ENCODE data around the gene PDYN.

Gene PDYN

DNA sequence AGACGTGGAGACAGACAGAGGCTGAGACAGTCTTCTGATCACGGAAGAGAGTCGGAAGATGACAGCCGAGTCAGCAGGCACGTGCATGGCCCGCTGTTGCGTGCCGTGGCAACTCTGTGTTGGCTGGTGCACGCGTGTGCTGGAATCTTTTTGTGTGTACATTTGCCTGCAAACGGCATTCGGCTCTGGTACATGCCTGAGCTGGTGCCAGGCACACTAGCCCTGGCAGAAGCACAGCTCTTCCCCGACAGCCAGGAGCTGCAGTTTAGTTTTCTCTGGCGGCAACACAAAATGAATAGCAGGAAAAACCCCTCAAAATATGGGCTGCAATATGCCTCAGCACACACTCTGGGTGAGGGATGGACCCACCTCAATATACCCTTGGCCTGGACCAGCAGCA is 769 bp upstream of the PDYN start:
- DNase-seq = no peak
- no peak for ATAC-seq

DNA sequence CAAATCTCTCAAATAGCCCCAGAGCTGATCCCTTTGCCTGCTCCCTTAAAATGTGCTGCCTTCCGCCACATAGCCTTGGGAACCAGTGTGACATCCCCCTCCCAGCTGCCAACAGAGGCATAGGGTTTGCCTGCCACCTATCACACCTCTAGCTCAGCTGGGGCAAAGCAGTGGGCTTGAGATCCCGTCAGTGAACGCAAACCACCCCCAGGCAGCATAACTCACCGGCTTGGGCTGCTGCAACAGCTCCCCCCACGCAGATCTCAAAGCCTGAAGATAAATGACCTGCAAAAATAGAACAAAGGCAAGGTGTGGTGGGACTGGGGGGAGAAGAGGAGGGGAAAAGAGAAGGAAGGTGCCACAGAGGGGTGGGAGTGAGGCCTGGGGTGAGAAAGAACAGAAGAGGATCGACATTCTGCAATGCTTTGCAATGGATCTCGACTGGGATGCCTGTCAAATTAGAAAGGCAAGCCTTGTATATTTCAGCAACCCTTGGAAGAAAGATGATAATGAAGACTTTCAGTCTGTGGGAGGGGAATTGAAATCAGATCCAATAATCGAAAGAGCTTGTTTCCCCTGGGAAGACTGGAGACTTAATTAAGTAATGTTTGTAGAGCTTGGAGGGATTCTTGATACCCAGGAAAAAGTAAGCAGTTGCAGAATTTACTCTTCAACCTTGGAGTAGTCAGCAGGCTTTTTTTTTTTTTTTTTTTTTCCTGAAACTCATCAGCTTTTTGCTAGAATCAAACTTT is 1.3 kb downstream of the PDYN start:
- DNase-seq (no peak), ATAC-seq (no peak)

DNA sequence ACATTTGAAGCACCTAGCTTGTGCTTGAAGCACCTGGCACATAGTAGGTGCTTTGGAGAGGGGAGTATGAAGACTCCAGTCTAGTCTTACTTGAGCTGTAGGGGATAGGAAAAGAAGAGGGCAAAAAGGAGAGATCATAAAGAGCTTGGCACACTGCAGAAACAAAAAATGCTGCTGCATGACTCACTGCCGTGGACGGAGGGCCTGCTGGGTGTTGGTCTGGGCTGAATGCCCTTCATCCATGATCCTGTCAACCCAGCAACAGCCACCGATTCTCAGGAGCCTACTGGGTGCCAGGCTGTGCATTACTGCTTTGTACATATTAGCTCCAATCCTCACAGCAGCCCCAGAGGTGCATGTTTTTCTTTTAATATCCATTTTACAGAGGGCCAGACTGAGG is 6.0 kb downstream of the PDYN start:
- DNase-seq = no peak
- ATAC-seq = no peak

DNA sequence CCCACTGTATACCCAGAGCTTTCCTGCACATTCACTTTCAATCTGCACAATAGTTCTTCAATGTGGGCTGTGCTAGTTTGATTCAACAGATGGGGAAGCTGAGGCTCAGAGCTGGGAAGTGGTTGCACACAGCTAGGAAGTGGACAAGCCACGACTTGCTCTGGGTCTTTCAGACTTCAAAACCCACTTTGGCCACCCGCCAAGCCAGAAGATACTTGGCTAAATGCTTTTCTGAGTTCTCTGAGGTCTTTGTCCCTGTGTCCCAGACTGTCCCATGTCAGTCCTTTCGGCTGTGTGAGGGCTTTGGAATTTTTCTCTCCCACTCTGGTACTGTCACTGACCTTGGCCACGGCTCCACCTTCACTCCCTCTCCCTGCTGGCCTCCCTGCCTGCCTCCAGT is 10.6 kb downstream of the PDYN start:
- ATAC-seq (no peak), DNase-seq (no peak)

DNA sequence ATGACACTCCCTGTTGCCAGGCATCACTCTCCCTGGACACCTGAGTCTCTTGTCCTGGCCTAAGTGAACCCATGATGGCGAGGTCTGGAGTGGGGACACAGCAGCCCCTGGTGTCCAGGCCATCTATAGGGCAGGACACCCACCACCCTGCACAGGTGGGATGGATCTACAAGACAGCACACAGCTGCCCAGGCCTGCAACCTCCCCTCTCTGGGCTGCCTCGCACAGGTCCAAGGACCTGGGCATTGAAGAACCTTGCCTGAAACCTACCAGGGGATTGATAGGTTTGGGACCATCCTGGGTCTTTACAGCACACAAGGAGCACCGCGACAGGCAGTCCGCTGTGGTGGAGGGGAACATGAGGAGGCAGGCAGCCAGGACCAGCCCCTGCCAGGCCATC is 11.2 kb downstream of the PDYN start:
- no peak for ATAC-seq

DNA sequence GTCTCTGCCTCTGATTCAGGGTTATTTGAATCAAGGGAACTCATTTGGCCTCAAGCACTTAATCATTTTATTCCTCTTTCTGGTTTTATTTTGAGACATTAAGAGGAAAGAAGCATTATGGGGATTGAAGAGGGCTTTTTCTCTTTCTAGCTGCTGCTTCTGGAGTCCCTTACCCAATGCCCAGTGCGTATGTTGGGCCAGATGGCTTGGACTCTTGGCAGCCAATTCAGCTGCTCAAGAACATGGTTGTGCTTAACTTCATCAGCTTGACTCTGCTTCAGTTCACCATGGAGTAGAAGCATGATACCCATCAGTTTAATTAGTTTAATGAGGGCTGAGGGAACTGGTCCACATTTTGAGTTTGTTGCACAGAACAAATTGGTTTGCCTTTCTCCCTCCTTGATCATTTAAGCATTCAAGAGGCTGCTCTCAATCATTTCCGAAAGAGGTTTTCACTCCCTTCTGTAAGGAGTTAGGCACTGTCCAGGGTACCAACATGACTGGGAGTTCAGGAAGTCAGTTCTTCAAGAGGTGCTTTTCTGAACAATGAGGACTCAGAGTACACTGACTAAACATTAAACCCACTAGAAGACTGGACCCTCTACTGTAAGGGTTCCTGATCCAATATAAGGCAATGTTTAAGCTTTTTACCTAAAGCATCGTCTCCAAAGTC is 14.6 kb downstream of the PDYN start:
- no peak for DNase-seq

More for the DNA sequence above, 11.2 kb downstream of the PDYN start:
- DNase-seq = no peak

DNA sequence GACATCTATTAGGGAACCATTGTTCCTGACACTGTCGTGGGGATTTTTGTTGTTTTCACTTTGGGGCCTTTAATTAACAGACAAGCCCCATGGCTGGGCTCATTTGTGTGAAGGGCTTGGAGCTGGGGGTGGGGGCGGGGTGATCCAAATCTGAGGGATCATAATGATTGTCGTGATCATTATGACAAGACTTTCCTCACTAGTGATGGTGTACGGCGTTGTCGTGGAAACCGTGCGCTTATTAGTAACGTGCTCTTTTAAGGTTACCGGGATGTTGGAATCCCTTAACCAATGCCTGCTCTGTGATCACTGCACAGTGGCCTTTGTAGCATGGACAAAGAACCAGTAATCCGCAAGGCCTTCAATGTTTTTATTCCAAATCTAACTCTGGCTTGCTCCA is 18.6 kb downstream of the PDYN start:
- ATAC-seq (no peak), DNase-seq (no peak)

More for the DNA sequence above, 14.6 kb downstream of the PDYN start:
- ATAC-seq = no peak

DNA sequence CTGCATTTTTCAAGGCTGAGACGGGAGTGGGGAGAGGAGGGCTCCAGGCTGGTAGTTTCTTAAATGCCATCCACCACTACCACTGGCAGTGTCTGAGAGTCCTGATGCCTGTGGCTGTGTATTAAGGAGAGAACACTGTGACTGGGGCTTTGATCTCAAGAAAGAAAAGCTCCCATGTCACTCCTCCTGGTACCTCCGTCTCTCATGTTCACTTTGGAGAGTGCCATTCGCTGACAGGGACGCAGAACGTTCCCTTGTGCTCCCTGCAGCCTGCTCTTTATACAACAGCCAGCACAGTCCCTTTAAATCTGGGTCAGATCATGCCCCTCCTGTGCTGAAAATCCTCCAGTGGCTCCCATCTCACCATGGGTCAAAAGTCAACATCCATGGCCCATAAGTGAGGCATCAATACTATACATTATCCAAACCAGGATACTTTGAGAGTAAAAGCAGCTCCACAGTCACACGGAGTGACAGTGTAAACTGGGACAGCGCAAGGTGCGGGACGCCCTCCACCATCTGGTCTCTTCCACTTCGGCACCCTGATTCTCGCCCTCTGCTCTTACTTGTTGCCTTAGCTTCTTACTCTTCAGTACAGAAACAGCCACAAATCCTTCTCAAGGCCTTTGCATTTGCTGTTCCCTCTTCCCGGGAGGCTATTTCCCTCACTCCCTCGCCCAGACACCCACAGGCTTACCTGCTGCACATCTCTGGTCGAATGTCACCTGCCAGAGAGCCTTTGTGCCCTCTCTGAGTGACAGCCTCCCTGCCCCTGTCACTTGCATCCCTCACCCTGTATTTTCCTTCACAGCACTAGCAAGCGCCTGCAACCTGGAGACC is 20.0 kb downstream of the PDYN start:
- ATAC-seq (no peak), DNase-seq (no peak)

DNA sequence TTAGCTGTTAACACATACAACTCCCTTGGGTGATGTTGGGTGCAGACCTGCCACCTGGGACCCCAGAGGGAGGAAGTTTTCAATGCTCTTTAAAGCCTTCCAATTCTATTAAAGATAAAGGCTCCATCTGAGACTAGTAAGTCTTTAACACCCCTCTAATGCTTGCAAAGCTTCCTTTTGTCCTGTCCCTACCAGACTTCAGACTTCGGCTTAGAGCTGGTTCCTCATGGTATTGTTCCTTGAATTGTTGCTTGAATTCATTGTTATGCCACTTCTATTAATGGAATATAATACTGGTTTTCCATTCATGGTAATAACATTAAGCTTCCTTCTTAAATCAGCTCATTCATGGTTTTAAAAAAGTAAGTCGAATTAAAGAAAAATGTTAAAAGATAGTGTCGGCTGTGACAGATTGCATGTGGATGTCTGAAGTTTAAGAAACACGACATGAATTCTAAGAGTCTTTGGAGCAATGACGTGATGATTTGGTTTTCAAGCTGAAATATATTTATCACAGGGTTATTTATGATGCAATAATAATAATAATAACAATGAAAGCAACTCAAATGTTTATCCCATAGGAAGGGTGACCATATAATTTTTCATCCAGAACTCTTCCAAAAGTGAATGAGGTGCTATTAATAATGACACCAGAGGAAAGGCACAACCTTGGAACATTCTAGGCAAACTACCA is 21.8 kb downstream of the PDYN start:
- ATAC-seq (no peak), DNase-seq (no peak)

DNA sequence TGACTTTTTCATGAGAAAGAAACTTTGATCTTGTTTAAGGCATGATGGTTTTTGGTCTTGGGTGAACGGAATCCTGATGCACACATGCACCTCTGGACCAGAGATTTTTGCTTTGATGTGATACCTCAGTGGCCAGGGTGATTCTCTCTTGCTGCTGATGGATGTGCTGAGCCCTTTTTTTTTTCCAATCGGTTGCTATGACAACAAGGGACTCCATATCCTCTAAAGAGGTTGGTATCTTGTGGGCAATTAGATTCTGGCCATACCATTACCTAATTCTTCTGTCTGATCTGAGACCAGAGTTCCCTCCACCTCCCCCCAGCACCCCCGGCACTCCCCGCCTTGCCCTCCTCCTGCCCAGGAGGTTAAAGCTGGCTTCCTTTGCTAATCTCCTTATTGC is 24.9 kb downstream of the PDYN start:
- ATAC-seq (no peak), DNase-seq (no peak)

DNA sequence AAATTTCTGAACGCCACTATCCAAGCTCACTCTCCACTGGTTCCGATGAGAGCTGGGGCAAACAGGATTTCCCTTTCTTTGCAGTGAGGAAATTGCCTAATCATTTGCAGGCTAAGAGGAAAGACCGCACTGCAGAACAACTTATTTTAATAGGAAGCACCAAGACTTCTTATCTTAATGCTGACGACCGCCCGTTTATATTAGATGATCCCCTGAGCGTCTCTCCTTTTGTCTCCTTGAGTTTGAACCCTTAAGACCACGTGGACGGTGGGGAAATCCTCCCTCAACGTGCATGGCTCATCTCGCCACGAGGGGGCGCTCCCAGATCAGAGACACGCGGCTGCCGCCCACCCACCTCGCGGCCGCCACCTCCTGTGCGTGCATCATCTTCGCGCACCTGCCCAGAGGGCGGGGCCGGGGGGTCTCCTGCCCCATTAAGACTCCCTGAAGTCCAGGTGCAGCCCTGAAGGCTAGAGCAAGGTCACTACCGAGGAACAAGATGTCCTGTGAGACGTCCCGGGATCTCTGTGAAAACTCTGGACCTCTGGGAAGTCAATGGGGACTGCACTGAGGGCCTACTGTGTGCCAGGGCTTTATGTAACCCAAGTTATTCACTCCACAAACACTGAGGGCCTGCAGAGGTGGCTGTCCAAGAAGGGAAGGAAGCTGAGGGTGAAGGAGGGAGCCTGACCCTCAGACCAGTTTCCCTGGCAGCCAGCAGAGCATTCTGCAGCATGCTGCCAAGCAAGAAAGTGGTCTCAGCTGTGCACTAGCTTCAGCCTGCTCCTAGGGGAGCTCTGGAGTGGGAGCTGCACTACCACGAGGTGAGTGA is 28.1 kb downstream of the PDYN start:
- DNase-seq = peak; percentile 92
- peak; percentile 73 for ATAC-seq

DNA sequence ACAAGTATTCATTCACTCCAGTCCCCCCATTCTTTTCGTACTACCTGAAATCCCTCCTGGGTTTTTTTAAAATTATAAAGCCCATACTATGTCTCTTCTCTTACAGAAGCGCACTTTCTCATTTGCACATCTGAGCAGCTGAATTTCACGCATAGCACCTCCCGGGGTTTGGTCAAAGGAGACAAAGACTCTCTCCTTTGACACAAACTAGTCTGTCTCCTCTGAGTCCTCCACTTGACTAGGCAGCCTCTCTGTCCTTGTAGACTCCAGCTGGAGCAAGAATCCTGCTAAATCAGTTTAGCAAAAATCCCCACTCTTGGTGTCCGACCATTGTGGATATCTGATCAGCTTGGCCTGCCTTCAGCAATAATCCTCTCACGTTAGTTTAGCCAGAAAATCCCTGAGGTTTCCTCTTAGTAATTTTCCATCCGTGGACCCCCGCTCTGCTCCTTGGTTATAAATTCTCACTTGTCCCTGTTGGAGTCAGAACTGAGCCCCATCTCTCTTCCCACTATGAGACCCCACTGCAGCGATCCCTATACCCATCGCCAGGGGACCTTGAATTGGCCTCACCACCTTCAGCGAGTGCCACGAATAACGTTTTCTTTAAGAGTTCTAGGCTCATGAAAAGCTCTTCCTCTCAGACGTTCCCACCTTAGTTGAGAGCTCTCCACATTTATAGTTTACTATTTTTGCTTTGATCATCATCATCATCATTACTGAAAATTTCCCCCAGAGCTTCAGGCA is 29.0 kb downstream of the PDYN start:
- ATAC-seq = no peak
- peak; percentile 13 for DNase-seq

DNA sequence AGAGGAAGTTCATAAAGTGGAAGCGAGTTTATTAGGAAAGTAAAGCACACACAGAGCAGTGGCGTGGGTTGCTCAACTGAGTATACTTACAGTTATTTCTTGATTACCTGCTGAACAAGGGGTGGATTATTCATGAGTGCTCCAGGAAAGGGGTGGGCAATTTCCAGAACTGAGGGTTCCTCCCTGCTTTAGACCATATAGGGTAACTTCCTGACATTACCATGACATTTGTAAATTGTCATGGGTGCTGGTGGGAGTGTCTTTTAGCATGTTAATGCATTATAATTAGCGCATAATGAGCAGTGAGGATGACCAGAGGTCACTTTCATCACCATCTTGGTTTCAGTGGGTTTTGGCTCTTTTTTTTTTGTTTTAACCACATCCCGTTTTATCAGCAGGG is 29.8 kb downstream of the PDYN start:
- ATAC-seq = no peak
- no peak for DNase-seq

DNA sequence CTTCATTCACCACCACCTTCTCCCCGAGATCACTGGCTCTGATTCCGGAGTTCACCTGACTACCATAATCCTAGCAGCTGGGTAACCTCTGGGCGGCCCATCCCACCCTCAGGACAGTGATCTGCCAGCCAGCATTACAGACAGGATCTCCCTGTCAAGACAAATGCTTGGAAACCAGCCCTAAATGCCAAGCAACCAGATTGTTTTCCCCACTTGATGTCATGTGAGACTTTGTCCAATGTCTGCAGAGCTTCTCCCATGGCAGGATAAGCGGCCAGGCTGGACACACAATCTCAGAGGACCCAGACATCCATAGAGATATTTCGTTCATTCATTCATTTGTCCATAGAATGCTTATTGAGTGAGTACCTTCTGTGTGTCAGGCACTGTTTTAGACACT is 32.5 kb downstream of the PDYN start:
- DNase-seq (no peak), ATAC-seq (no peak)

DNA sequence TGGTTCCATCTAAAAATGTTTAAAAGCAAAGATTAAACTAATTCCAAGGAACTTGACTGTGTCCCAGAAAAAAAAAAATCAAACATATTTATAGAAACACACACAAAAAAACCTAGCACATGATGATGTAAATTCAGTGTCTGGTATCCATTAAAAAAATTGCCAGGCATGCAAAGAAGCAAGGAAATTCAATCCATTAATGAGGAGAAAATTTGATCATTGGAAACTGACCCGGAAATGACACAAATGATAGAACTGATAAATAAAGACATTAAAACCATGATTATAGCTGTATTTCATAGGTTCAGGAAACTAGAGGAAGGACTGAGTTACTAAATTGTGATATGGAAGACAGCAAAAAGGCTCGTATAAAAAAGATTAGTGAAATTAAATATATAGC is 34.7 kb downstream of the PDYN start:
- ATAC-seq = no peak
- DNase-seq = no peak

DNA sequence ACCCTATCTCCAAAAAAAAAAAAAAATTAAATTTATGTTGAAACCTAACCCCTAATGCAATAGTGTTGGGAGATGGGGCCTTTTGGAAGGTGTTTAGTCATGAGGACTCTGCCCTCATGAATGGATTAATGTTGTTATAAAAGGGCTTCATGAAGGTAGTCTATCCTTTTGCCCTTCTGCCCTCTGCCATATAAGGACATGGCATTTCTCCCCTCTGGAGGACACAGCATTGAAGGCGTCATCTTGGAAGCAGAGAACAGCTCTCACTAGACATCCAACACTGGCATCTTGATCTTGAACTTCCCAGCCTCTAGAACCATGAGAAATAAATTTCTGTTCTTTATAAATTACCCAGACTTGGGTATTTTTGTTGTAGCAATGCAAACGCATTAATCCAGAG is 35.4 kb downstream of the PDYN start:
- DNase-seq (no peak), ATAC-seq (no peak)

DNA sequence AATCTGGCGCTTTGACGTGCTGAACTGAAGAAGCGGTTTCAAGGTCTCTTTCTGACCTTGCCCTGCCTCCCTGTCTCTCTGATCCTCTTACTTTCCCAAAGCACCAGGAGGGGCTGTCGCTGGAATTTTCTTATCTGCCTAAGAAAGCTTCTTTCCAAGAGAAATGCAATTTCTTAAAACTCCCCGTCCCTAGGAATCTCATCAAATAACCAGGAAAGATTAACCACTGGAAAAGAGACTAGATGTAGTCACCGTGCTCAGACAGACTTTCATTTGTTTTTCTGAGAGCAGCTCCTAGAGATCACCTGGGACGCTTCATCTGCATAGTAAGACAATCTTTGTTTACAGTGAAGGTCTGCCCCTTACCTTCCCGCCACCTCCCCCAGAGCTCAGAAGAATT is 38.6 kb downstream of the PDYN start:
- ATAC-seq (no peak), DNase-seq (no peak)

DNA sequence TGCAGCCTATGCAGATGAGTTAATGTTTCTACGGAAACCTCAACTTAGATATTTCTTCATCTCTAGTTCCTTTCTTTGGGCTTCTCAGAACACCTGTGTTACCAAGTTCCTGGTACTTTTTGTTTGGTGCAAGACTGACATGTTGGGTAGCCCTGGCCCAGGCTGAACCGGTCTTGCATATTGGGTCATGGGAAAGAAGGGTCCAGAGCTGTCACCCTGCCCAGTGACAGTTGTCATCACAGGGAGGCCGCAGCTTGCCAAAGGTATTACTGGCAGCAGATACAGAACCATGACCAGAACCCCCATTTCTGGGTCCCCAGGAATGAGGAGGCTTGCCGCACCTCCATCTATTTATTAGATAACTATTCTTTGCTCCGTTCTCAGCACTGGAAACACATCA is 40.2 kb downstream of the PDYN start:
- ATAC-seq = no peak

DNA sequence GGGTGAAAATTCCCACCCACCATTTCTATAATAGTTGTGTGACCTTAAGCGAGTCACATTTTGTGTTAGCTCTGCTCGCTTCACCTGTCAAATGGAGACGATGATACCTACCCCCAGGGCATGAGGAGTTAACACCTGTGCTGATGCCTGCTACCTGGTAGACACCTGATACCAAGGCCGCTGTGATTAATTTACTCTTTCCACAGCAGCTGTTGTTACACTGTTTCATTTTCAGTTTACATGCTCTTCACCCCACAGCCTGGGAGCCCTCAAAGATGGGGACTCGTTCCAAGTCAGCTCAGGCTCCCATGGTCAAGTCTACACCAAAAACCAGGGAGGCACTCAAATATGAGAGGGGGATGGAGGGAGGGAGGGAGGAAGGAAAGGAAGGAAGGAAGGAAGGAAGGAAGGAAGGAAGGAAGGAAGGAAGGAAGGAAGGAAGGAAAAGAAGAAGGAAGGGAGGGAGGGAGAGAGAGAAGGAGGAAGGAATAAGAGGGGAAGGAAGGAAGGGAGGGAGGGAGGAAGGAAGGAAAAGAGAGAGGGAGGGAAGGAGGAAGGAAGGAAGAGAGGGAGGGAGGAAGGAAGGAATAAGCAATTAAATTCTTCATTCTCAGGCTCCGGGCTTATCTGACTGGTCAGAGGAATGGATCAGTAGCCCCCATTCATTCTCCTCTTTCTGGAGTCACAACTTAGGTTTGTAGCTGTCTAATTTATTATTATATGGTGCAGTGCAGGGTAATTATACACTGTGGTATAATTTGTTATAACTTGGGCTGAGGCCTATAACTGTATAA is 40.9 kb downstream of the PDYN start:
- no peak for DNase-seq
- no peak for ATAC-seq

More for the DNA sequence above, 40.2 kb downstream of the PDYN start:
- DNase-seq = no peak
